SK-N-SH (cell line): ENCODE data around the gene MED14. TPM values are rescaled to one million over a fixed set of nuclear protein-coding genes. Genes with fewer than 3 reads are reported as not detected.

Experiments used
- CTCF ChIA-PET: fragments of 300-600, 350-600 bp; formaldehyde crosslinking; extraction: SDS; loops from one replicate; lab custom pipeline; 2021; lab: Yijun Ruan, JAX
- POLR2A ChIA-PET: fragments of 350-600 bp; sonication (Branson Sonifier 250); formaldehyde crosslinking; extraction: SDS; loops from one replicate; lab custom pipeline; 2020; ENCODE audit warnings: antibody characterized with exemption, inconsistent platforms; lab: Yijun Ruan, JAX
- DNase-seq: peaks from one replicate; pipeline ENCODE4 v3.0.0; 2012
- H2AFZ ChIP-seq: fragments of 200-600 bp; sonication (generic); 2 replicates; pipeline ENCODE4 v1.8.1; 2016; ENCODE audit warnings: antibody characterized with exemption, mild to moderate bottlenecking, low read depth
- H3F3A ChIP-seq: fragments of 200-600 bp; sonication (generic); replicated peaks from 2 replicates; pipeline ENCODE3; 2016; ENCODE audit warnings: antibody characterized with exemption, mild to moderate bottlenecking; ENCODE audit not compliant: insufficient read depth
- H3K27ac ChIP-seq, 2 experiments: fragments of 200-500 bp in 1 of 2; fragments of 200-600 bp in 1 of 2; sonication (Bioruptor generic) in 1 of 2; sonication (generic), shearing (Covaris generic) in 1 of 2; 2 replicates each; pipeline versions ENCODE4 v1.5.1 to v1.6.1; 2014 to 2016; ENCODE audit warnings: low read depth in 2 of 2, inconsistent platforms in 1 of 2, low read length in 1 of 2, mild to moderate bottlenecking in 1 of 2, mixed read lengths in 1 of 2
- H3K27me3 ChIP-seq: fragments of 200-600 bp; sonication (generic), shearing (Covaris generic); 2 replicates; pipeline ENCODE4 v1.6.1; 2016; ENCODE audit warnings: mixed run types; ENCODE audit not compliant: insufficient read depth
- H3K36me3 ChIP-seq, 2 experiments: fragments of 200-500 bp in 1 of 2; fragments of 200-600 bp in 1 of 2; sonication (Bioruptor generic) in 1 of 2; sonication (generic) in 1 of 2; replicated peaks in 1 of 2; 2 replicates each; pipeline versions ENCODE3 to v1.5.1; 2014 to 2016; ENCODE audit warnings: low read length in 1 of 2, mild to moderate bottlenecking in 1 of 2; ENCODE audit not compliant: insufficient read depth in 2 of 2, control insufficient read depth in 1 of 2
- H3K4me1 ChIP-seq, 2 experiments: fragments of 200-500 bp in 1 of 2; fragments of 200-600 bp in 1 of 2; sonication (Bioruptor generic) in 1 of 2; sonication (generic), shearing (Covaris generic) in 1 of 2; 2 replicates each; pipeline versions ENCODE4 v1.5.1 to v1.6.1; 2014 to 2016; ENCODE audit warnings: low read depth in 1 of 2, low read length in 1 of 2, mixed run types in 1 of 2; ENCODE audit not compliant: insufficient read depth in 2 of 2, control insufficient read depth in 1 of 2
- H3K4me2 ChIP-seq: fragments of 200-600 bp; sonication (generic), shearing (Covaris generic); 2 replicates; pipeline ENCODE4 v1.6.1; 2017; ENCODE audit warnings: mixed run types
- H3K4me3 ChIP-seq, 2 experiments: fragments of 200-500 bp in 1 of 2; fragments of 200-600 bp in 1 of 2; sonication (Bioruptor generic) in 1 of 2; sonication (generic), shearing (Covaris generic) in 1 of 2; 2 replicates each; pipeline versions ENCODE4 v1.5.1 to v1.8.1; 2014 to 2016; ENCODE audit warnings: low read depth in 2 of 2, inconsistent platforms in 1 of 2, low read length in 1 of 2, mild to moderate bottlenecking in 1 of 2, mixed read lengths in 1 of 2, moderate library complexity in 1 of 2
- H3K79me2 ChIP-seq: fragments of 200-600 bp; sonication (generic); 2 replicates; pipeline ENCODE4 v1.8.1; 2017; ENCODE audit warnings: mild to moderate bottlenecking; ENCODE audit not compliant: insufficient read depth
- H3K9ac ChIP-seq: fragments of 200-600 bp; sonication (generic); 2 replicates; pipeline ENCODE4 v1.6.1; 2017; ENCODE audit warnings: mixed run types
- H3K9me2 ChIP-seq: fragments of 200-600 bp; sonication (generic); 2 replicates; pipeline ENCODE4 v1.6.1; 2017; ENCODE audit warnings: mixed run types
- H3K9me3 ChIP-seq: fragments of 200-600 bp; sonication (generic); 2 replicates; pipeline ENCODE4 v1.6.1; 2017; ENCODE audit warnings: mixed run types, mild to moderate bottlenecking, moderate library complexity
- H4K20me1 ChIP-seq: fragments of 200-600 bp; sonication (generic); 2 replicates; pipeline ENCODE4 v1.6.1; 2017; ENCODE audit warnings: mild to moderate bottlenecking, mixed run types; ENCODE audit not compliant: insufficient read depth
- CHD2 ChIP-seq: fragments of 150-350 bp; IDR thresholded peaks from 2 replicates; pipeline ENCODE4 v1.6.1; 2018; ENCODE audit warnings: low read length; ENCODE audit not compliant: partially characterized antibody
- FOXM1 ChIP-seq: IDR thresholded peaks from 2 replicates; pipeline ENCODE4 v1.4.0; 2012; ENCODE audit warnings: low read depth, mild to moderate bottlenecking
- GABPA ChIP-seq: IDR thresholded peaks from 2 replicates; pipeline ENCODE4 v1.4.0; 2012; ENCODE audit warnings: low read depth, mild to moderate bottlenecking
- IRF3 ChIP-seq: fragments of 150-350 bp; IDR thresholded peaks from 2 replicates; pipeline ENCODE4 v1.6.1; 2016; ENCODE audit warnings: mild to moderate bottlenecking, low read depth, low read length
- MAX ChIP-seq: IDR thresholded peaks from 2 replicates; pipeline ENCODE4 v1.4.0; 2012; ENCODE audit warnings: low read depth
- MEF2A ChIP-seq: IDR thresholded peaks from 2 replicates; pipeline ENCODE4 v1.4.0; 2012; ENCODE audit warnings: low read depth, borderline replicate concordance
- PBX3 ChIP-seq: IDR thresholded peaks from 2 replicates; pipeline ENCODE4; 2012
- RAD21 ChIP-seq: IDR thresholded peaks from 2 replicates; pipeline ENCODE4 v1.6.1; 2012; ENCODE audit warnings: mild to moderate bottlenecking, low read length
- RCOR1 ChIP-seq: fragments of 150-350 bp; IDR thresholded peaks from 2 replicates; pipeline ENCODE4 v1.6.1; 2017; ENCODE audit warnings: antibody characterized with exemption, low read length
- REST ChIP-seq: IDR thresholded peaks from 2 replicates; pipeline ENCODE4 v1.6.1; 2012; ENCODE audit warnings: mild to moderate bottlenecking, low read depth, low read length, moderate library complexity
- RFX5 ChIP-seq: IDR thresholded peaks from 2 replicates; pipeline ENCODE4 v1.6.1; 2012; ENCODE audit warnings: mild to moderate bottlenecking, improper control_type of control experiment, low read length
- TAF1 ChIP-seq: IDR thresholded peaks from 2 replicates; pipeline ENCODE4 v1.6.1; 2012; ENCODE audit warnings: low read depth, mild to moderate bottlenecking, low read length, moderate library complexity, borderline replicate concordance
- TCF12 ChIP-seq: IDR thresholded peaks from 2 replicates; pipeline ENCODE4 v1.4.0; 2012
- TEAD4 ChIP-seq: IDR thresholded peaks from 2 replicates; pipeline ENCODE4 v1.4.0; 2012; ENCODE audit warnings: mild to moderate bottlenecking, borderline replicate concordance; ENCODE audit not compliant: insufficient read depth
- WGBS: methylation state at CpG from one replicate; pipeline ENCODE4 v1.1.6; 2017; ENCODE audit warnings: low lambda C conversion rate; 5-methylcytosine and 5-hydroxymethylcytosine counted together
- polyA plus RNA-seq, 3 experiments: library from polyadenylated mRNA; depleted of rRNA; stranded (reverse); fragments of >200 nt; gene quantifications; 2 replicates each; pipeline ENCODE4 v1.2.3, GENCODE V29; 2012

MED14 gene
- polyA plus RNA-seq, 1 of the 3 experiments (the other 2 are of a cell fraction) = 24.5 TPM

DNA sequence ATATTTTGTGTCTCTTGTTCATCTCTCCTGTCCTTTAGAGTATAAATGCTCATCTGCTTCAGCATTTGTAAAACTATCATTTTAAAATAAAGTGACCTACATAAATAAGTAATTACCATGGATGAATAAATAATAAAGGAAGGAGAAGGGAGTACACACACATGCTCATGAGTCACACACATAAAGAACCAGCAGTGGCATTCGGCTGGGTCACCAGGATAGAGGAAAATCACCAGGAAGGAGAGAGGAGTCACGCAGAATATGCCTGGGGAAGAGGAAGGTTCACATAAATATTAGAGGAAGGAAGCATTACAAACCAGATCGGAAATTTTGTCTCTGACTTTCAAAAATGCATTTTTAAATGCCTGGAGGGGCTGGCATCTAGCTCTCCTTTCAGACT is 38.5 kb upstream of the MED14 start (continued):
- TF ChIP-seq REST = no peak

GRCh38 chrX:40773188-40773587 is 37.8 kb upstream of the MED14 start:
- peaks cover 6% of the 10 kb centered on the region; the same call in 1 of the 2 replicates for H3K27me3 ChIP-seq
- 51% methylated on average over 7 of the region's 7 CpGs for WGBS
- POLR2A ChIA-PET = no interaction called here
- no peaks in the 10 kb centered on the region for H4K20me1 ChIP-seq
- H3K79me2 ChIP-seq = no peaks in the 10 kb centered on the region
- no peaks in the 10 kb centered on the region for H3K4me1 ChIP-seq
- no peak for TF ChIP-seq RFX5
- TF ChIP-seq IRF3 = no peak
- no peak for TF ChIP-seq TAF1
- TF ChIP-seq GABPA = no peak
- TF ChIP-seq CHD2 = no peak
- no peak for TF ChIP-seq TEAD4
- TF ChIP-seq PBX3 = no peak
- no peak for TF ChIP-seq RAD21
- TF ChIP-seq TCF12 = no peak
- TF ChIP-seq MEF2A = no peak
- TF ChIP-seq MAX = no peak
- no peak for TF ChIP-seq RCOR1
- TF ChIP-seq FOXM1 = no peak
- H3F3A ChIP-seq = peaks cover 5% of the 10 kb centered on the region
- no peak overlapping the region for H3K4me2 ChIP-seq
- no peak overlapping the region for H3K4me3 ChIP-seq
- no peaks in the 10 kb centered on the region for H3K36me3 ChIP-seq
- peak overlapping the region in 1 of 2 experiments; percentile 67; a peak in 2 of 4 replicates for H3K27ac ChIP-seq
- CTCF ChIA-PET = no interaction called here
- no peaks in the 10 kb centered on the region for H3K9me2 ChIP-seq
- no peak overlapping the region for H3K9ac ChIP-seq
- DNase-seq = no peak
- H3K9me3 ChIP-seq = no peaks in the 10 kb centered on the region
- H2AFZ ChIP-seq = peak overlapping the region; percentile 55; the same call in 1 of the 2 replicates
